ENCODE data around the gene PRAC1. TPM values are rescaled to one million over a fixed set of nuclear protein-coding genes. Genes with fewer than 3 reads are reported as not detected.

PRAC1 gene
- polyA plus RNA-seq, 1 of the 3 experiments (the other 2 are of a cell fraction): not detected

- TF ChIP-seq USF1 (IDR thresholded peaks at IDR 0.05; ENCODE audit: borderline replicate concordance, low read depth) (no peak), TCF12 (IDR thresholded peaks at IDR 0.05) (no peak), EZH2phosphoT487 (IDR thresholded peaks at IDR 0.05; ENCODE audit: borderline replicate concordance, low read depth) (no peak), SMC3 (IDR thresholded peaks at IDR 0.05; ENCODE audit: low read depth, low read length) (no peak), GATA2 (CRISPR knock-in tag; IDR thresholded peaks at IDR 0.05) (no peak), REST (IDR thresholded peaks at IDR 0.05; ENCODE audit: low read depth, low read length) (no peak)
These were observed 11.2 kb downstream of the PRAC1 start (continued) for GRCh38 chr17:48711128-48711527.

GRCh38 chr17:48704361-48705248 is 17.7 kb downstream of the PRAC1 start:
- H3K27me3 ChIP-seq (ENCODE audit: insufficient read depth): peaks cover 99% of the 10 kb centered on the region
- no peak overlapping the region for H3K4me2 ChIP-seq
- no peaks in the 10 kb centered on the region for H3K4me1 ChIP-seq (ENCODE audit: control insufficient read depth in 1 of 2, insufficient read depth in 2 of 2, low read depth in 1 of 2, low read length in 1 of 2)
- TF ChIP-seq CHD2 (IDR thresholded peaks at IDR 0.05; ENCODE audit: low read length, partially characterized antibody): no peak
- TF ChIP-seq TCF12 (IDR thresholded peaks at IDR 0.05): no peak
- no peak for TF ChIP-seq REST (IDR thresholded peaks at IDR 0.05; ENCODE audit: low read depth, low read length)
- TF ChIP-seq RCOR1 (IDR thresholded peaks at IDR 0.05; ENCODE audit: low read length): no peak
- no peak for TF ChIP-seq TAF1 (IDR thresholded peaks at IDR 0.05; ENCODE audit: borderline replicate concordance, low read depth, low read length)
- no peak for TF ChIP-seq NFIC (IDR thresholded peaks at IDR 0.05; ENCODE audit: borderline replicate concordance)
- TF ChIP-seq MXI1 (IDR thresholded peaks at IDR 0.05; ENCODE audit: low read depth, low read length): no peak
- no peak for TF ChIP-seq ELF1 (IDR thresholded peaks at IDR 0.05)
- no peak for TF ChIP-seq RXRA (IDR thresholded peaks at IDR 0.05; ENCODE audit: borderline replicate concordance, low read depth)
- no peak for TF ChIP-seq RFX5 (IDR thresholded peaks at IDR 0.05; ENCODE audit: low read length)
- TF ChIP-seq TEAD4 (IDR thresholded peaks at IDR 0.05; ENCODE audit: borderline replicate concordance, insufficient read depth): no peak
- TF ChIP-seq FOSL2 (IDR thresholded peaks at IDR 0.05; ENCODE audit: borderline replicate concordance, low read depth): no peak
- no peak for TF ChIP-seq MEF2A (IDR thresholded peaks at IDR 0.05; ENCODE audit: borderline replicate concordance, low read depth)
- TF ChIP-seq GABPA (IDR thresholded peaks at IDR 0.05; ENCODE audit: low read depth): no peak
- H2AFZ ChIP-seq (ENCODE audit: low read depth): no peak overlapping the region
- no peak for DNase-seq
- no peaks in the 10 kb centered on the region for H3K9me2 ChIP-seq
- 39% methylated on average over 11 of the region's 11 CpGs for WGBS (ENCODE audit: low lambda C conversion rate)
- H3K9ac ChIP-seq: no peak overlapping the region
- H3K36me3 ChIP-seq (replicated peaks in 1 of 2; ENCODE audit: control insufficient read depth in 1 of 2, insufficient read depth in 2 of 2, low read length in 1 of 2): no peaks in the 10 kb centered on the region
- H3K27ac ChIP-seq (ENCODE audit: low read depth in 2 of 2, low read length in 1 of 2): no peak overlapping the region
- H3K4me3 ChIP-seq (ENCODE audit: low read depth in 2 of 2, low read length in 1 of 2): no peak overlapping the region
- H3K79me2 ChIP-seq (ENCODE audit: insufficient read depth): no peaks in the 10 kb centered on the region
- no peaks in the 10 kb centered on the region for H3F3A ChIP-seq (replicated peaks; ENCODE audit: insufficient read depth)
- POLR2A ChIA-PET: no interaction called here
- H3K9me3 ChIP-seq: no peaks in the 10 kb centered on the region
- no peaks in the 10 kb centered on the region for H4K20me1 ChIP-seq (ENCODE audit: insufficient read depth)
- CTCF ChIA-PET: interaction anchor here (1.4 to 5.9 kb wide), 7 partner anchors 20 to 174 kb away, joined by 3 to 27 read pairs (median 7); partner anchors contain the start of gene PRAC2

Measured in SK-N-SH (cell line).